ENCODE measurements around the gene ATP9B. TPM values are rescaled to one million over a fixed set of nuclear protein-coding genes. Genes with fewer than 3 reads are reported as not detected.

ATP9B gene
- polyA plus RNA-seq, 3 donors = 7.2 to 20.3 (median 14.0) TPM

DNA sequence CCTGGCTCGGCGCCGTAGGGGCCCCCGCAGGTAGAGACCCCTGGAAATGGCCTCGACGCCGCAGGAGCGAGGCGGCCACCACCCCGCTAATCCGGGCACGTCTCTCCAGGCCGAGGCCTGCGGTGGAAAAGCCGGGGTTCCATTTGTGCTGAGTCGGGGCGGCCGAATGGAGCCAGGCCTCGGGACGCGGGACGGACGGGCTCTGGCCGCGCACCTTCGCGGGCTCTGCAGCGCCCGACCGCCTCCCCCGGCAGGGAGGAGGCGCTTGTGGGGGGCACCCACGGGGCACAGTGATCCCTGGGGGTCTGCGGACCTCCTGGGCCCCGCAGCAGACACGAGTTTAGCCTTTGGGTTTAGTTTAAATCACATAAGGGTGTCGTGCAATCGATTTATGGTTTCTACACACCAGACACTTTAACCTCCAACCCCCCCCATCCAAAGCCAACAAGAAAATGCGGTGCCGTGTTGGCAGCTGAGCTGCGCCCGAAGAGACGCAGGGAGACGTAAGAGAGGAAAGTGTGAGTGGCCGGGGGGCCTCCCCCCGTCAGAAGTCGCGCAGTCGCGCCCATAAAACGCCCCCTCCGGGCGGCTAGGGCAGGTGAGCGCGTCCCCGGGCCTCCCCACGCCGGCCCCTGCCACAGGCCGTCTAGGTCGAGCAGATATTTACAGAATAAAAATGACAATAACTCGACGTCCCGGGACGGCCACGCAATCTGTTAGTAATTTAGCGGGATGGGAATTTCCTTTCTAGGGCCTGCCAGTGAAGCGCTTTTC is 325.5 kb downstream of the ATP9B start:
- TF ChIP-seq, protein P1, sequence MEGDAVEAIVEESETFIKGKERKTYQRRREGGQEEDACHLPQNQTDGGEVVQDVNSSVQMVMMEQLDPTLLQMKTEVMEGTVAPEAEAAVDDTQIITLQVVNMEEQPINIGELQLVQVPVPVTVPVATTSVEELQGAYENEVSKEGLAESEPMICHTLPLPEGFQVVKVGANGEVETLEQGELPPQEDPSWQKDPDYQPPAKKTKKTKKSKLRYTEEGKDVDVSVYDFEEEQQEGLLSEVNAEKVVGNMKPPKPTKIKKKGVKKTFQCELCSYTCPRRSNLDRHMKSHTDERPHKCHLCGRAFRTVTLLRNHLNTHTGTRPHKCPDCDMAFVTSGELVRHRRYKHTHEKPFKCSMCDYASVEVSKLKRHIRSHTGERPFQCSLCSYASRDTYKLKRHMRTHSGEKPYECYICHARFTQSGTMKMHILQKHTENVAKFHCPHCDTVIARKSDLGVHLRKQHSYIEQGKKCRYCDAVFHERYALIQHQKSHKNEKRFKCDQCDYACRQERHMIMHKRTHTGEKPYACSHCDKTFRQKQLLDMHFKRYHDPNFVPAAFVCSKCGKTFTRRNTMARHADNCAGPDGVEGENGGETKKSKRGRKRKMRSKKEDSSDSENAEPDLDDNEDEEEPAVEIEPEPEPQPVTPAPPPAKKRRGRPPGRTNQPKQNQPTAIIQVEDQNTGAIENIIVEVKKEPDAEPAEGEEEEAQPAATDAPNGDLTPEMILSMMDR (IDR thresholded peaks at IDR 0.05) = no peak
- H3K4me3 ChIP-seq (replicated peaks in 1 of 3; ENCODE audit: low read depth in 2 of 3, low read length in 3 of 3) = peak overlapping the region in 2 of 3 experiments; percentile 4 to 69
- peak overlapping the region; percentile 64 to 83 for H3K4me3 Mint-ChIP-seq

DNA sequence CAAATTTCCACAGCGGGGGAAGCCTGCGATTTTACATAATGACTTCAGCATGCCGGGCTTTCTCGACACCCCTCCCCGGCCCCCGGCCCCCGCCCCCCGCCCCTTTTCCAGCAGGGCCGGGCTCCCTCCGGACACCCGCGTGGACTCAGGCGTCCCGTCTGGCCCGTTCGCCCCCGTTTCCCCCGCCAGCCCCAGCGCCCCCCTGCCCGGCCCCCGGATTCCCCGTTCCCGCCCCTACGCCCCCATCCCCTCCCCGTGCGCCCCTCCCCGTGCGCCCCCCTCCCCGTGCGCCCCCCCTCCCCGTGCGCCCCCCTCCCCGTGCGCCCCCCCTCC is 326.1 kb downstream of the ATP9B start:
- Histone ChIP-seq H3K4me1 (ENCODE audit: control insufficient read depth in 1 of 2, insufficient read depth in 2 of 2, low read length in 2 of 2) (peaks cover 31 to 51% of the 10 kb centered on the region in 2 donors), H3K79me2 (ENCODE audit: insufficient read depth, low read length) (peaks cover 3% of the 10 kb centered on the region), H2AFZ (ENCODE audit: insufficient read depth, low read depth, low read length, poor library complexity, severe bottlenecking) (no peak overlapping the region), H3K4me3 (replicated peaks in 1 of 3; ENCODE audit: low read depth in 2 of 3, low read length in 3 of 3) (no peak overlapping the region), H3K9me3 (replicated peaks in 1 of 2; ENCODE audit: control insufficient read depth in 1 of 2, insufficient read depth in 1 of 2, low read length in 2 of 2) (peaks cover 0 to 10% of the 10 kb centered on the region in 2 donors), H3K36me3 (replicated peaks in 1 of 2; ENCODE audit: control insufficient read depth in 1 of 2, insufficient read depth in 2 of 2, low read length in 2 of 2) (no peaks in the 10 kb centered on the region), H4K20me1 (ENCODE audit: insufficient read depth, low read length) (peaks cover 4% of the 10 kb centered on the region), H3K27ac (ENCODE audit: low read depth in 1 of 2, low read length in 2 of 2) (no peak overlapping the region), H3K27me3 (ENCODE audit: control insufficient read depth in 2 of 2, insufficient read depth in 2 of 2, low read length in 2 of 2) (peaks cover 41 to 72% of the 10 kb centered on the region in 2 donors), H3K9ac (ENCODE audit: insufficient read depth, low read length, poor library complexity, severe bottlenecking) (no peak overlapping the region), H3K4me2 (replicated peaks; ENCODE audit: extremely low read depth, low read length, poor library complexity, severe bottlenecking) (peak overlapping the region; percentile 78)
- peak overlapping the region; percentile 64 to 83 for H3K4me3 Mint-ChIP-seq
- TF ChIP-seq, protein P1 (IDR thresholded peaks at IDR 0.05) = no peak
- H3K36me3 Mint-ChIP-seq = peaks cover 10 to 13% of the 10 kb centered on the region in 2 donors
- WGBS (ENCODE audit: insufficient coverage) = no CpG with 5 or more reads among the region's 34 CpGs
- peak overlapping the region in 1 of 7 donors; percentile 37 for H3K27ac Mint-ChIP-seq
- H3K4me1 Mint-ChIP-seq = peaks cover 23% of the 10 kb centered on the region
- intact Hi-C loops (cut with micrococcal nuclease) = loop anchor here in 1 of 2 donors (10.0 kb wide), 1 partner anchor 280 kb away; the partner anchor contains the start of gene CTDP1
- no peak for DNase-seq
- peaks cover 0 to 19% (median 5%) of the 10 kb centered on the region in 7 donors for H3K9me3 Mint-ChIP-seq
- H3K27me3 Mint-ChIP-seq (ENCODE audit: low read depth in 3 of 3) = peaks cover 66 to 88% (median 76%) of the 10 kb centered on the region in 3 donors

More for the DNA sequence above, 325.5 kb downstream of the ATP9B start:
- Histone ChIP-seq H3K79me2 (ENCODE audit: insufficient read depth, low read length) (peaks cover 3% of the 10 kb centered on the region), H3K9ac (ENCODE audit: insufficient read depth, low read length, poor library complexity, severe bottlenecking) (peak overlapping the region; percentile 36), H2AFZ (ENCODE audit: insufficient read depth, low read depth, low read length, poor library complexity, severe bottlenecking) (peak overlapping the region; percentile 71), H3K27ac (ENCODE audit: low read depth in 1 of 2, low read length in 2 of 2) (no peak overlapping the region), H3K9me3 (replicated peaks in 1 of 2; ENCODE audit: control insufficient read depth in 1 of 2, insufficient read depth in 1 of 2, low read length in 2 of 2) (peaks cover 0 to 10% of the 10 kb centered on the region in 2 donors), H3K27me3 (ENCODE audit: control insufficient read depth in 2 of 2, insufficient read depth in 2 of 2, low read length in 2 of 2) (peaks cover 45 to 77% of the 10 kb centered on the region in 2 donors), H3K4me2 (replicated peaks; ENCODE audit: extremely low read depth, low read length, poor library complexity, severe bottlenecking) (peak overlapping the region; percentile 78), H4K20me1 (ENCODE audit: insufficient read depth, low read length) (peaks cover 4% of the 10 kb centered on the region), H3K36me3 (replicated peaks in 1 of 2; ENCODE audit: control insufficient read depth in 1 of 2, insufficient read depth in 2 of 2, low read length in 2 of 2) (no peaks in the 10 kb centered on the region), H3K4me1 (ENCODE audit: control insufficient read depth in 1 of 2, insufficient read depth in 2 of 2, low read length in 2 of 2) (peaks cover 31 to 50% of the 10 kb centered on the region in 2 donors)
- Mint-ChIP-seq H3K9me3 (peaks cover 0 to 19% (median 5%) of the 10 kb centered on the region in 7 donors), H3K4me1 (peaks cover 23% of the 10 kb centered on the region), H3K27me3 (ENCODE audit: low read depth in 3 of 3) (peaks cover 70 to 93% (median 79%) of the 10 kb centered on the region in 3 donors), H3K27ac (peak overlapping the region in 4 of 7 donors; percentile 37 to 86 (median 74)), H3K36me3 (peaks cover 10 to 13% of the 10 kb centered on the region in 2 donors)
- WGBS (ENCODE audit: insufficient coverage) = 1% methylated on average over 55 of the region's 67 CpGs
- peak in 1 of 3 donors; percentile 78 for DNase-seq
- intact Hi-C loops (cut with micrococcal nuclease) = loop anchor here in 1 of 2 donors (10.0 kb wide), 1 partner anchor 280 kb away; the partner anchor contains the start of gene CTDP1

Data from CD14-positive monocyte (primary cell).